ENCODE results near the gene TUSC2.
A peak's percentile ranks its signal among the peaks of the same experiment; 100 is the strongest.

TUSC2 gene

GRCh38 chr3:50326182-50326541 lies 1.9 kb downstream of the TUSC2 start:
- Histone ChIP-seq H3K4me2 (ENCODE audit: insufficient read depth, low read length) (peak overlapping the region; percentile 23), H3K27ac (ENCODE audit: low read length) (no peak overlapping the region), H3K79me2 (ENCODE audit: insufficient read depth, low read length) (peaks cover 27% of the 10 kb centered on the region), H2AFZ (ENCODE audit: low read depth, low read length) (no peak overlapping the region), H4K20me1 (ENCODE audit: insufficient read depth, low read length) (peaks cover 17% of the 10 kb centered on the region; the same call in 1 of the 2 replicates), H3K4me3 (ENCODE audit: low read depth in 1 of 2, low read length in 2 of 2) (no peak overlapping the region), H3K9ac (ENCODE audit: low read depth, low read length) (peak overlapping the region; percentile 21), H3K27me3 (ENCODE audit: insufficient read depth, low read length, poor library complexity) (no peaks in the 10 kb centered on the region), H3K4me1 (ENCODE audit: insufficient read depth, low read length) (peaks cover 58% of the 10 kb centered on the region), H3K36me3 (ENCODE audit: insufficient read depth, low read length) (peaks cover 45% of the 10 kb centered on the region), H3K9me3 (ENCODE audit: insufficient read depth, low read length, severe bottlenecking) (no peaks in the 10 kb centered on the region)
- DNase-seq (no peak), ATAC-seq (ENCODE audit: insufficient read depth, low read depth) (no peak)
- TF ChIP-seq EZH2 (IDR thresholded peaks at IDR 0.05; ENCODE audit: borderline replicate concordance, low read depth, low read length, severe bottlenecking) = no peak
- TF ChIP-seq CTCF (IDR thresholded peaks at IDR 0.05; ENCODE audit: borderline replicate concordance, extremely low read depth, low read length, poor library complexity, severe bottlenecking) = no peak

GRCh38 chr3:50325497-50326181 lies 2.4 kb downstream of the TUSC2 start:
- DNase-seq (no peak), ATAC-seq (ENCODE audit: insufficient read depth, low read depth) (no peak)
- H3K27me3 ChIP-seq (ENCODE audit: insufficient read depth, low read length, poor library complexity) = no peaks in the 10 kb centered on the region
- H3K4me1 ChIP-seq (ENCODE audit: insufficient read depth, low read length) = peaks cover 58% of the 10 kb centered on the region
- TF ChIP-seq CTCF (IDR thresholded peaks at IDR 0.05; ENCODE audit: borderline replicate concordance, extremely low read depth, low read length, poor library complexity, severe bottlenecking) (no peak), EZH2 (IDR thresholded peaks at IDR 0.05; ENCODE audit: borderline replicate concordance, low read depth, low read length, severe bottlenecking) (no peak)
- peak overlapping the region; percentile 23 for H3K4me2 ChIP-seq (ENCODE audit: insufficient read depth, low read length)
- H3K79me2 ChIP-seq (ENCODE audit: insufficient read depth, low read length) = peaks cover 30% of the 10 kb centered on the region
- H4K20me1 ChIP-seq (ENCODE audit: insufficient read depth, low read length) = peaks cover 17% of the 10 kb centered on the region; the same call in 1 of the 2 replicates
- no peak overlapping the region for H3K4me3 ChIP-seq (ENCODE audit: low read depth in 1 of 2, low read length in 2 of 2)
- H3K9ac ChIP-seq (ENCODE audit: low read depth, low read length) = peak overlapping the region; percentile 21
- no peak overlapping the region for H3K27ac ChIP-seq (ENCODE audit: low read length)
- H2AFZ ChIP-seq (ENCODE audit: low read depth, low read length) = no peak overlapping the region
- H3K36me3 ChIP-seq (ENCODE audit: insufficient read depth, low read length) = peaks cover 40% of the 10 kb centered on the region
- no peaks in the 10 kb centered on the region for H3K9me3 ChIP-seq (ENCODE audit: insufficient read depth, low read length, severe bottlenecking)

- ATAC-seq (ENCODE audit: insufficient read depth, low read depth) (no peak), DNase-seq (no peak)
- peaks cover 31% of the 10 kb centered on the region for H3K79me2 ChIP-seq (ENCODE audit: insufficient read depth, low read length)
- peaks cover 37% of the 10 kb centered on the region for H3K36me3 ChIP-seq (ENCODE audit: insufficient read depth, low read length)
- H3K4me1 ChIP-seq (ENCODE audit: insufficient read depth, low read length) = peaks cover 58% of the 10 kb centered on the region
- no peak overlapping the region for H3K27ac ChIP-seq (ENCODE audit: low read length)
- no peak overlapping the region for H2AFZ ChIP-seq (ENCODE audit: low read depth, low read length)
- TF ChIP-seq CTCF (IDR thresholded peaks at IDR 0.05; ENCODE audit: borderline replicate concordance, extremely low read depth, low read length, poor library complexity, severe bottlenecking) (no peak), EZH2 (IDR thresholded peaks at IDR 0.05; ENCODE audit: borderline replicate concordance, low read depth, low read length, severe bottlenecking) (no peak)
- no peak overlapping the region for H3K4me2 ChIP-seq (ENCODE audit: insufficient read depth, low read length)
- H3K4me3 ChIP-seq (ENCODE audit: low read depth in 1 of 2, low read length in 2 of 2) = no peak overlapping the region
- peaks cover 15% of the 10 kb centered on the region; the same call in 1 of the 2 replicates for H4K20me1 ChIP-seq (ENCODE audit: insufficient read depth, low read length)
- H3K9ac ChIP-seq (ENCODE audit: low read depth, low read length) = no peak overlapping the region
- no peaks in the 10 kb centered on the region for H3K9me3 ChIP-seq (ENCODE audit: insufficient read depth, low read length, severe bottlenecking)
- no peaks in the 10 kb centered on the region for H3K27me3 ChIP-seq (ENCODE audit: insufficient read depth, low read length, poor library complexity)
Observed at GRCh38 chr3:50325113-50325480, 2.9 kb downstream of the TUSC2 start.

All from DND-41 (cell line).